Sigmoid colon (tissue), 4 donors: ENCODE measurements around the gene SYNE4.

ENCODE experiments used
- CTCF ChIP-seq, 4 experiments: fragments of 450-650 bp in 3 of 4; fragments of 200-600 bp in 1 of 4; IDR thresholded peaks; one replicate each; pipeline ENCODE4 v1.5.1; 2016 to 2019; ENCODE audit warnings: antibody characterized with exemption in 4 of 4, mild to moderate bottlenecking in 3 of 4, moderate library complexity in 2 of 4
- POLR2A ChIP-seq, 2 donors: fragments of 450-650 bp; IDR thresholded peaks; one replicate each; pipeline ENCODE4 v1.6.1; 2016; ENCODE audit warnings: antibody characterized with exemption in 2 of 2, mild to moderate bottlenecking in 2 of 2, moderate library complexity in 2 of 2
- POLR2AphosphoS5 ChIP-seq, 4 donors: sonication (generic); formaldehyde crosslinking; IDR thresholded peaks; one replicate each; pipeline ENCODE4 v1.6.1; 2017; ENCODE audit warnings: antibody characterized with exemption in 4 of 4

DNA sequence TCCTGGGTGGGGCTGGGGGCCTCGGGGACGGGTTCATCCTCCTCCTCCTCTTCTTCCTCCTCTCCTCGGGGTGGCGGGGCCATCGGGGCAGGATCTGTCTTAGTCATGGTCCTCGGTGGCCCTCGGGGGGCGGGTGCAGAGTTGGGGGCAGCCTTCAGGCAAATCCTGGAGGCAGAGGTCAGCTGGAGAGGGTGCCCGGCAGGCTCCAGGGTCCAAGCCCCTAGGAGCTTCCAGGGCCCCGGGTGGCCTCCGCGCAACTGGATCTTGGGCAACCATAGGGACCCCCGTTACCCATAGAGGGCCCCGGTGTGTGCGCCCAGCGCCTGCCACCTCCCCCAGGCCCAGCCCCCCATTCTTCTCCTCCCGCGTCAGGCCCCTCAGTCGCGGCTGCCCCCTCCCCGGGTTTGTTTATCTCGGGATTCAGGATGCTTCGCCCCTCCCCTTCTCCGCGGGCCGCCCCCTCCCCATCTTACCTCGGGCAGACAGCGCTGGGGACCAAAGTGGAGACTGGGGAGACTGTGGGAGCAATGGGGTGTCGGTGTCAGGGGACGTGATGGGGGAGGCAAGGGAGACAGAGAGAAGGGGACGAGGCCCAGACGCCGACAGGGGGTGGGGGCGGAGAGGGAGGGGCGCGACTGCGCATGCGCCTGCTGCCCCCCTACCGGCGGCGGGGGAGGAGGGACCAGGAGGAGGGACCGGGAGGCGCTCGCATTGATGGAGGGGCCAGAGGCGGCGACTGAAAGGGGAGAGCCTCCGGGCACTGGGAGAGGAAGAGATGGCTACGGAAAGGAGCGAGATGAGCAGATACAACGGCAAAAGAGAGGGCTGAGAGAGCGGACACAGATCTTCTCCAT lies 23.9 kb upstream of the SYNE4 start, which contains the start of gene CLIP3:
- peak in 2 of 4 experiments; percentile 11 to 15 for TF ChIP-seq CTCF (IDR thresholded peaks at IDR 0.05)
- peak; percentile 44 to 67 (median 50) for TF ChIP-seq POLR2AphosphoS5 (IDR thresholded peaks at IDR 0.05)
- no peak for TF ChIP-seq POLR2A (IDR thresholded peaks at IDR 0.05)
